Cardiac fibroblast (primary cell): ENCODE measurements around the gene WDR88.

Source experiments
- DNase-seq, 2 donors: peaks; one replicate each; pipeline versions ENCODE4 v3.0.0 to v3.0.0-alpha.2; 2010; ENCODE audit warnings: low read depth in 2 of 2
- H3K4me3 ChIP-seq, 2 donors: replicated peaks in 1 of 2; 1 replicate in 1 of 2; 2 replicates in 1 of 2; pipeline ENCODE4 v1.5.1; 2011; ENCODE audit warnings: low read depth in 2 of 2, low read length in 2 of 2, mild to moderate bottlenecking in 2 of 2, moderate library complexity in 1 of 2
- CTCF ChIP-seq: IDR thresholded peaks from one replicate; pipeline ENCODE4 v1.5.1; 2011; ENCODE audit warnings: low read depth, mild to moderate bottlenecking, low read length, inconsistent platforms

WDR88 gene

GRCh38 chr19:33167438-33167837 is 35.5 kb downstream of the WDR88 start:
- H3K4me3 ChIP-seq, result no peak overlapping the region
- DNase-seq, result no peak
- no peak for TF ChIP-seq CTCF

- H3K4me3 ChIP-seq, result no peak overlapping the region
- no peak for DNase-seq
- TF ChIP-seq CTCF, result no peak
Observed at GRCh38 chr19:33168528-33168927, 36.6 kb downstream of the WDR88 start.

- no peak for DNase-seq
- no peak for TF ChIP-seq CTCF
Observed at GRCh38 chr19:33171222-33171795, 39.4 kb downstream of the WDR88 start.

GRCh38 chr19:33171916-33172359 is 40.0 kb downstream of the WDR88 start:
- TF ChIP-seq CTCF, result no peak
- no peak overlapping the region for H3K4me3 ChIP-seq
- DNase-seq, result peak in 1 of 2 donors; percentile 14

More at GRCh38 chr19:33171222-33171795, 39.4 kb downstream of the WDR88 start:
- H3K4me3 ChIP-seq, result no peak overlapping the region

GRCh38 chr19:33174186-33174585 is 42.3 kb downstream of the WDR88 start:
- no peak for TF ChIP-seq CTCF
- DNase-seq, result no peak
- no peak overlapping the region for H3K4me3 ChIP-seq

GRCh38 chr19:33175156-33175782 is 43.4 kb downstream of the WDR88 start:
- TF ChIP-seq CTCF, result no peak
- no peak overlapping the region for H3K4me3 ChIP-seq
- DNase-seq, result no peak
